Sigmoid colon (tissue), 7 donors: ENCODE data around the gene TSKU. TPM values are rescaled to one million over a fixed set of nuclear protein-coding genes. Genes with fewer than 3 reads are reported as not detected.
A peak's percentile ranks its signal among the peaks of the same experiment; 100 is the strongest.

Experiments
- DNase-seq: peaks from one replicate; pipeline ENCODE4 v3.0.0-alpha.2; 2019
- H3K27ac ChIP-seq, 4 donors: fragments of 200-600 bp; sonication (generic); one replicate each; pipeline ENCODE4 v1.5.1; 2016 to 2019; ENCODE audit warnings: mild to moderate bottlenecking in 1 of 4
- H3K27me3 ChIP-seq, 3 donors: fragments of 200-600 bp; sonication (generic); one replicate each; pipeline ENCODE4 v1.5.1; 2019; ENCODE audit warnings: mild to moderate bottlenecking in 1 of 3
- H3K36me3 ChIP-seq, 4 donors: fragments of 200-600 bp; sonication (generic); one replicate each; pipeline ENCODE4 v1.5.1; 2016 to 2019
- H3K4me1 ChIP-seq, 4 donors: fragments of 200-600 bp; sonication (generic); one replicate each; pipeline ENCODE4 v1.5.1; 2017 to 2019
- H3K4me3 ChIP-seq, 4 donors: fragments of 200-600 bp; sonication (generic); one replicate each; pipeline ENCODE4 v1.5.1; 2017 to 2019; ENCODE audit warnings: mild to moderate bottlenecking in 2 of 4, moderate library complexity in 1 of 4
- H3K9me3 ChIP-seq, 4 donors: fragments of 200-600 bp in 3 of 4; sonication (generic) in 3 of 4; one replicate each; pipeline versions ENCODE4 v1.5.1 to v1.6.1; 2013 to 2019
- EP300 ChIP-seq, 4 donors: sonication (generic); formaldehyde crosslinking; IDR thresholded peaks; one replicate each; pipeline ENCODE4 v1.6.1; 2017; ENCODE audit warnings: antibody characterized with exemption in 4 of 4
- POLR2A ChIP-seq, 2 donors: fragments of 450-650 bp; IDR thresholded peaks; one replicate each; pipeline ENCODE4 v1.6.1; 2016; ENCODE audit warnings: antibody characterized with exemption in 2 of 2, mild to moderate bottlenecking in 2 of 2, moderate library complexity in 2 of 2
- POLR2AphosphoS5 ChIP-seq, 4 donors: sonication (generic); formaldehyde crosslinking; IDR thresholded peaks; one replicate each; pipeline ENCODE4 v1.6.1; 2017; ENCODE audit warnings: antibody characterized with exemption in 4 of 4
- WGBS, 2 donors: extraction: QIAGEN DNeasy Blood & Tissue Kit; methylation state at CpG; one replicate each; pipeline ENCODE4 v1.1.7; 2013; 5-methylcytosine and 5-hydroxymethylcytosine counted together
- intact Hi-C: fragments of 100-400 bp; cut with DNase I; formaldehyde crosslinking; loops from one replicate; pipeline ENCODE4 v1.15.1; 2023
- polyA plus RNA-seq, 3 donors: library from polyadenylated mRNA; stranded (reverse); fragments of 200-250 nt; gene quantifications; one replicate each; pipeline ENCODE4 v1.2.3, GENCODE V29; 2013
- total RNA-seq, 4 donors: library from RNA; depleted of rRNA; stranded (reverse); fragments of >200 nt; gene quantifications; one replicate each; pipeline ENCODE4 v1.1.0, GENCODE V29; 2016
- TF ChIP-seq, protein P1 (sequence below), 4 experiments: fragments of 450-650 bp in 3 of 4; fragments of 200-600 bp in 1 of 4; IDR thresholded peaks; one replicate each; pipeline ENCODE4 v1.5.1; 2016 to 2019; ENCODE audit warnings: antibody characterized with exemption in 4 of 4, mild to moderate bottlenecking in 3 of 4, moderate library complexity in 2 of 4
- donor health status: healthy with polysubstance abuse.
- donor health status: Bipolar disorder and iron deficiency.
- donor health status: healthy.

The TSKU gene
- total and polyA plus RNA-seq, 7 donors = 12.8 to 24.6 (median 20.4) TPM

DNA sequence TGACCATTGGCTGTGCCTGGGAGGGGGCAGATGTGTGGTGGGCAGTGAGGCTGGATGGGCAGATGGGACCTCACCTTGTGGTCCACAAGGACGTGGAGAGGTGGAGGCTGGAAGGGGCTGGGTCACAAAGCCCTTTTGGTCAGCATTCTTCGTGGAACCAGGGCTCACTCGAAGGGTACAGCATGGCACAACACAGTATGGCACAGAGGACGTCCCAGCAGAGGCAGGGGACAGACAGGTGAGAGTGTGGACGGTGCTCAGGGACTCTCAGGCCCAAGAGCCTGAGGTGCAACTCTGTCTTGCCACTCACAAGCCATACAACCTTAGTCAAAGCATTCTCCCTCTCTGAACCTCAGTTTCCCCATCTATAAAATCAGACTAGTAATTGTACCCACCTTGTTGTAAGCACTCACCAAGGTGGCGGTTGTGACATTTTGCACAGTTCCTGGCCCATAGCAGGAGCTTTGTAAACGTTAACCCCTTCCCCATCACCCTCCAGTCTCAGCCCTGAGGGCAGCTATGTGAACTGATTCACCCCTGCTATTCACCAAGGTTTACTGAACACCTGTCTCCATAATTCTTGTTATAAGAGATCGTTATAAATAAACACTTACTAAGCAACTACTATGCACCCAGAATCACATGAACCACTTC lies 11.6 kb upstream of the TSKU start:
- intact Hi-C loops = no loop called here
- peaks cover 0 to 6% (median 3%) of the 10 kb centered on the region in 4 donors for H3K9me3 ChIP-seq

DNA sequence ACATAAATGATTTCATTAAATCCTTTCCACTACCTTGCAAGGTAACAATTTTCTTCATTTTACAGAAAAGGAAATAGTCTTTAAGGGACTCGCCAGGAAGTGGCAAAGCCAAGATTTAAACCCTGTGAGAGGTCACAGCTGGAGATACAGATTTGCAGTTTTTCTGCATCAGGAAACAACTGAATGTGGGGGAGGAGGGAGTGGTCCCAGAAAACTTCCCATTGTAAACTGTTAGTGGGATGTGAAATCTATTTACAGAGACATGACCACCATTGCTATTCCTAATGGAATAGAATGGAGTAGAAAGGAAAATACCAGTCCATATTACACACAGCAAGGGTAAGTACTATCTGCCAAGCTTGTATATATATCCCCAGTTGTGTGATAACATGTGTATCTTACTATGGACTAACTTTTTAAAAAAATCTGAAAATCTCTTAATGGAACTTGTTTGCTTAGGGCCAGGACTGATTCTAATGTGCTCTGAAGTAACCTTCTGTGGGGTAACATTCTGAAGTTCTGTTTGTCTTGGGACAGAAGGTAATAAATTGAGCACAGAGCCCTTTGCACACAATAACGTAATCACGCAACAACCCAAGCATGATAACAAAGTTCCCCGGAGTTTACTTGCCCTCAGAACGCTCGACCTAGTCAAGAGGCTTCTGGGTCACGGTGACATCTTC lies 10.9 kb upstream of the TSKU start:
- Histone ChIP-seq H3K4me1 (peaks cover 0 to 42% (median 21%) of the 10 kb centered on the region in 4 donors), H3K4me3 (no peak overlapping the region), H3K36me3 (no peaks in the 10 kb centered on the region), H3K27ac (peak overlapping the region; percentile 54 to 76 (median 64)), H3K27me3 (no peaks in the 10 kb centered on the region), H3K9me3 (peaks cover 0 to 8% (median 3%) of the 10 kb centered on the region in 4 donors)
- intact Hi-C loops = no loop called here
- no peak for DNase-seq
- WGBS, 2 donors = 13 to 53% methylated on average over 7 of the region's 7 CpGs
- TF ChIP-seq POLR2A (IDR thresholded peaks at IDR 0.05) (no peak), POLR2AphosphoS5 (IDR thresholded peaks at IDR 0.05) (peak in 3 of 4 donors; percentile 11 to 36 (median 11)), EP300 (IDR thresholded peaks at IDR 0.05) (no peak)
- TF ChIP-seq, protein P1, sequence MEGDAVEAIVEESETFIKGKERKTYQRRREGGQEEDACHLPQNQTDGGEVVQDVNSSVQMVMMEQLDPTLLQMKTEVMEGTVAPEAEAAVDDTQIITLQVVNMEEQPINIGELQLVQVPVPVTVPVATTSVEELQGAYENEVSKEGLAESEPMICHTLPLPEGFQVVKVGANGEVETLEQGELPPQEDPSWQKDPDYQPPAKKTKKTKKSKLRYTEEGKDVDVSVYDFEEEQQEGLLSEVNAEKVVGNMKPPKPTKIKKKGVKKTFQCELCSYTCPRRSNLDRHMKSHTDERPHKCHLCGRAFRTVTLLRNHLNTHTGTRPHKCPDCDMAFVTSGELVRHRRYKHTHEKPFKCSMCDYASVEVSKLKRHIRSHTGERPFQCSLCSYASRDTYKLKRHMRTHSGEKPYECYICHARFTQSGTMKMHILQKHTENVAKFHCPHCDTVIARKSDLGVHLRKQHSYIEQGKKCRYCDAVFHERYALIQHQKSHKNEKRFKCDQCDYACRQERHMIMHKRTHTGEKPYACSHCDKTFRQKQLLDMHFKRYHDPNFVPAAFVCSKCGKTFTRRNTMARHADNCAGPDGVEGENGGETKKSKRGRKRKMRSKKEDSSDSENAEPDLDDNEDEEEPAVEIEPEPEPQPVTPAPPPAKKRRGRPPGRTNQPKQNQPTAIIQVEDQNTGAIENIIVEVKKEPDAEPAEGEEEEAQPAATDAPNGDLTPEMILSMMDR (IDR thresholded peaks at IDR 0.05) = no peak

More for the DNA sequence above, 11.6 kb upstream of the TSKU start:
- Histone ChIP-seq H3K36me3 (no peaks in the 10 kb centered on the region), H3K4me1 (peaks cover 0 to 42% (median 21%) of the 10 kb centered on the region in 4 donors), H3K27me3 (no peaks in the 10 kb centered on the region), H3K4me3 (no peak overlapping the region), H3K27ac (peak overlapping the region; percentile 23 to 76 (median 59))
- 63 to 74% methylated on average over 8 of the region's 8 CpGs for WGBS, 2 donors
- peak; percentile 62 for DNase-seq
- no peak for TF ChIP-seq POLR2A (IDR thresholded peaks at IDR 0.05)

DNA sequence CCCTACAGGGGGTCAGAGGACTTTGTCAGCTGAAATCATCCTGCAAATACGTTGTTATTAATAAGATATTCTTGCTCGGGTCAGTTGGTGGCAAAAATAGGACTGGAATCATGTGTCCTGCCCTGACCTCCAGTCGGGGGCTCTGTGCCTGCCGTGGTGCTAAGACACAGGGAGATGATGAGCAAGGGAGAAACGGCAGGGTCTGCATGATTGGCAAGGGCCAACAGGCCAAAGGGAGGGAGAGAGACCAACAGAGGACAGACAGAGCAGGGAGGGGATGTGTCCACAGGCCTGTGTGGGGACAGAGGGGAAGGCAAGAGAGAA lies 10.4 kb upstream of the TSKU start:
- H3K4me1 ChIP-seq = peaks cover 0 to 40% (median 18%) of the 10 kb centered on the region in 4 donors
- H3K4me3 ChIP-seq = no peak overlapping the region
- TF ChIP-seq EP300 (IDR thresholded peaks at IDR 0.05) (no peak), POLR2AphosphoS5 (IDR thresholded peaks at IDR 0.05) (no peak), POLR2A (IDR thresholded peaks at IDR 0.05) (no peak)
- TF ChIP-seq, protein P1 (IDR thresholded peaks at IDR 0.05) = no peak
- H3K36me3 ChIP-seq = no peaks in the 10 kb centered on the region
- H3K27me3 ChIP-seq = no peaks in the 10 kb centered on the region
- intact Hi-C loops = no loop called here
- 75 to 76% methylated on average over 5 of the region's 5 CpGs for WGBS, 2 donors
- no peak for DNase-seq
- peak overlapping the region; percentile 54 to 72 (median 58) for H3K27ac ChIP-seq
- peaks cover 0 to 8% (median 3%) of the 10 kb centered on the region in 4 donors for H3K9me3 ChIP-seq

DNA sequence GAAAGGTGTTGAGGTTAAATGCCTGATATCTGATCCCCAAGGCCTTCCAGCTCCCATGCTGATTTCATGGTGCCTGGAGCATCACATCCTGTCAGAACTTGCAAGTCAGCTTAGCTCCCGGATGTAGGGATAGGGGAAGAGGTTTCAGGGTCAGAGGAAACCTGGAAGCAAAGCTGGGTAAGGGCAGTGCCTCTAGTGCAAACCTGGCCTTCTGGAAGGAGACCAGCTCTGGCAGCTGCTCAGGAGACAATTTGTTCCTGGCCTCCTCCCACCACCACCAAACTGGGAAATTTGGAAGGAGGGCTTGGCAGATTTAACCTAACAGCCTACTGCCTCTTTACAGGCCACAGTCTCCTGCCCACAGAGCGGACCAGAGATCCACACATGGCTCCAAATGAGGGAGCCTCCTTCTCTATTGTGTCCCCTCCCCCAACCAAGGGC lies 9.2 kb upstream of the TSKU start:
- H3K27me3 ChIP-seq = no peaks in the 10 kb centered on the region
- H3K27ac ChIP-seq = peak overlapping the region; percentile 14 to 72 (median 56)
- DNase-seq = no peak
- TF ChIP-seq POLR2AphosphoS5 (IDR thresholded peaks at IDR 0.05) (peak in 3 of 4 donors; percentile 15 to 30 (median 19)), EP300 (IDR thresholded peaks at IDR 0.05) (no peak), POLR2A (IDR thresholded peaks at IDR 0.05) (no peak)
- TF ChIP-seq, protein P1 (IDR thresholded peaks at IDR 0.05) = no peak
- 66 to 82% methylated on average over 2 of the region's 2 CpGs for WGBS, 2 donors
- intact Hi-C loops = no loop called here
- H3K4me3 ChIP-seq = no peak overlapping the region
- no peaks in the 10 kb centered on the region for H3K36me3 ChIP-seq
- H3K9me3 ChIP-seq = peaks cover 0 to 8% (median 3%) of the 10 kb centered on the region in 4 donors
- H3K4me1 ChIP-seq = peaks cover 0 to 28% (median 12%) of the 10 kb centered on the region in 4 donors

DNA sequence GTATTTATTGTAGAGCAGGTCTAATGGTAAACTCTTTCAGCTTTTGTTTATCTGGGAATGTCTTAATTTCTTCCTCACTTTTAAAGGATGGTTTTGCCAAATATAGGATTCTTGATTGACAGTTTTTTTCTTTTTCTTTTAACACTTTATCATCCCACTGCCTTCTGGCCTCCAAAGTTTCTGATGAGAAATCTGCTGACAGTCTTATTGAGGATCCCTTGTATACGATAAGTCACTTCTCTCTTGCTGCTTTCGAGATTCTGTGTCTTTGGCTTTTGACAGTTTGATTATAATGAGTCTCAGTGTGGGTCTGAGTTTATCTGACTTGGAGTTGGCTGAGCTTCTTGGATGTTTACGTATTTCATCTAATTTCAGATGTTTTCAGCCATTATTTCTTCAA lies 6.7 kb upstream of the TSKU start:
- no peak for DNase-seq
- intact Hi-C loops = no loop called here
- 89 to 93% methylated on average over 3 of the region's 3 CpGs for WGBS, 2 donors
- Histone ChIP-seq H3K4me3 (no peak overlapping the region), H3K36me3 (no peaks in the 10 kb centered on the region), H3K27ac (no peak overlapping the region), H3K4me1 (peaks cover 0 to 22% (median 7%) of the 10 kb centered on the region in 4 donors), H3K27me3 (no peaks in the 10 kb centered on the region), H3K9me3 (peaks cover 0 to 8% (median 3%) of the 10 kb centered on the region in 4 donors)
- TF ChIP-seq EP300 (IDR thresholded peaks at IDR 0.05) = no peak
